A673 (cell line): ENCODE results near the gene RIPK3. TPM values are rescaled to one million over a fixed set of nuclear protein-coding genes. Genes with fewer than 3 reads are reported as not detected.

ENCODE experiments used
- BruUV-seq: library from RNA; stranded (reverse); fragments of 400-500 nt; replicated peaks from 2 replicates; lab custom pipeline; 2021; lab: Mats Ljungman, UMichigan
- CTCF ChIA-PET: fragments of 300-600 bp; sonication (Branson Sonifier 250); formaldehyde crosslinking; loops from one replicate; lab custom pipeline; 2022; ENCODE audit warnings: antibody characterized with exemption; lab: Charles Lee
- POLR2A ChIA-PET: fragments of 300-600 bp; sonication (Branson Sonifier 250); formaldehyde crosslinking; loops from one replicate; lab custom pipeline; 2022; ENCODE audit warnings: antibody characterized with exemption; ENCODE audit not compliant: low non-redundant PET; lab: Charles Lee
- DNase-seq: peaks from one replicate; pipeline ENCODE4 v3.0.0-alpha.2; 2015; ENCODE audit warnings: low spot score
- H3K27ac ChIP-seq: fragments of 200-600 bp; sonication (generic); 2 replicates; pipeline ENCODE4 v1.5.1; 2016; ENCODE audit warnings: mixed run types, low read depth, mild to moderate bottlenecking, mixed read lengths, antibody characterized with exemption, low read length; ENCODE audit not compliant: poor library complexity, severe bottlenecking
- H3K27me3 ChIP-seq: fragments of 200-600 bp; sonication (generic); replicated peaks from 2 replicates; pipeline ENCODE4 v1.6.1; 2017; ENCODE audit warnings: mixed run types, low read depth, mild to moderate bottlenecking, mixed read lengths, antibody characterized with exemption, low read length; ENCODE audit not compliant: insufficient read depth, poor library complexity
- H3K36me3 ChIP-seq: fragments of 200-600 bp; sonication (generic); 2 replicates; pipeline ENCODE4 v1.6.1; 2016; ENCODE audit warnings: mixed run types, mild to moderate bottlenecking, mixed read lengths, antibody characterized with exemption, low read length; ENCODE audit not compliant: insufficient read depth, poor library complexity, severe bottlenecking
- H3K4me1 ChIP-seq: fragments of 200-600 bp; sonication (generic); 2 replicates; pipeline ENCODE4 v1.6.1; 2017; ENCODE audit warnings: mixed run types, mild to moderate bottlenecking, mixed read lengths, antibody characterized with exemption, low read length; ENCODE audit not compliant: insufficient read depth, poor library complexity, severe bottlenecking
- H3K4me3 ChIP-seq: fragments of 200-600 bp; sonication (generic); 2 replicates; pipeline ENCODE4 v1.5.1; 2016; ENCODE audit warnings: low read depth, mixed run types, mild to moderate bottlenecking, mixed read lengths, low read length; ENCODE audit not compliant: poor library complexity, severe bottlenecking
- H3K9me3 ChIP-seq: fragments of 200-600 bp; sonication (generic); 2 replicates; pipeline ENCODE4 v1.6.1; 2016; ENCODE audit warnings: mixed run types, low read depth, mild to moderate bottlenecking, mixed read lengths, antibody characterized with exemption, low read length; ENCODE audit not compliant: poor library complexity, severe bottlenecking
- EZH2 ChIP-seq: fragments of 200-600 bp; sonication (generic); IDR thresholded peaks from 2 replicates; pipeline ENCODE4 v1.6.1; 2017; ENCODE audit warnings: borderline replicate concordance, low read depth, mild to moderate bottlenecking, mixed read lengths, antibody characterized with exemption, low read length; ENCODE audit not compliant: poor library complexity, severe bottlenecking
- intact Hi-C: fragments of 100-400 bp; cut with micrococcal nuclease; formaldehyde crosslinking; loops from one replicate; pipeline ENCODE4 v1.10.0; 2022; ENCODE audit not compliant: unreplicated experiment
- total RNA-seq: library from RNA; stranded (reverse); gene quantifications from 2 replicates; pipeline ENCODE4 v1.2.3, GENCODE V29; 2021
- TF ChIP-seq, protein P1 (sequence below): fragments of 300-800, 200-600 bp; sonication (generic); conservative IDR thresholded peaks from 2 replicates; pipeline ENCODE4 v1.5.1; 2017; ENCODE audit warnings: low read depth, mild to moderate bottlenecking, antibody characterized with exemption, low read length, moderate library complexity, mixed read lengths

The RIPK3 gene
- total RNA-seq, 1 experiment from 2014 or later = not detected

DNA sequence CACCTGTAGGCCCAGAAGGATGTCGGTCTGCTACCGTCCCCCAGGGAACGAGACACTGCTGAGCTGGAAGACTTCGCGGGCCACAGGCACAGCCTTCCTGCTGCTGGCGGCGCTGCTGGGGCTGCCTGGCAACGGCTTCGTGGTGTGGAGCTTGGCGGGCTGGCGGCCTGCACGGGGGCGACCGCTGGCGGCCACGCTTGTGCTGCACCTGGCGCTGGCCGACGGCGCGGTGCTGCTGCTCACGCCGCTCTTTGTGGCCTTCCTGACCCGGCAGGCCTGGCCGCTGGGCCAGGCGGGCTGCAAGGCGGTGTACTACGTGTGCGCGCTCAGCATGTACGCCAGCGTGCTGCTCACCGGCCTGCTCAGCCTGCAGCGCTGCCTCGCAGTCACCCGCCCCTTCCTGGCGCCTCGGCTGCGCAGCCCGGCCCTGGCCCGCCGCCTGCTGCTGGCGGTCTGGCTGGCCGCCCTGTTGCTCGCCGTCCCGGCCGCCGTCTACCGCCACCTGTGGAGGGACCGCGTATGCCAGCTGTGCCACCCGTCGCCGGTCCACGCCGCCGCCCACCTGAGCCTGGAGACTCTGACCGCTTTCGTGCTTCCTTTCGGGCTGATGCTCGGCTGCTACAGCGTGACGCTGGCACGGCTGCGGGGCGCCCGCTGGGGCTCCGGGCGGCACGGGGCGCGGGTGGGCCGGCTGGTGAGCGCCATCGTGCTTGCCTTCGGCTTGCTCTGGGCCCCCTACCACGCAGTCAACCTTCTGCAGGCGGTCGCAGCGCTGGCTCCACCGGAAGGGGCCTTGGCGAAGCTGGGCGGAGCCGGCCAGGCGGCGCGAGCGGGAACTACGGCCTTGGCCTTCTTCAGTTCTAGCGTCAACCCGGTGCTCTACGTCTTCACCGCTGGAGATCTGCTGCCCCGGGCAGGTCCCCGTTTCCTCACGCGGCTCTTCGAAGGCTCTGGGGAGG lies 28.9 kb downstream of the RIPK3 start, which contains the start of gene LTB4R:
LTB4R (plus strand) TSS at position 857 of the 959 bp plus-strand sequence. CDS start 4,150 bp downstream, outside the sequence.
- H3K4me3 ChIP-seq = no peak within 1 kb of the TSS
- POLR2A ChIA-PET = interaction anchor here (0.6 kb wide), 1 partner anchor 122 kb away, joined by 5 read pairs; the partner anchor contains the start of gene IPO4

DNA sequence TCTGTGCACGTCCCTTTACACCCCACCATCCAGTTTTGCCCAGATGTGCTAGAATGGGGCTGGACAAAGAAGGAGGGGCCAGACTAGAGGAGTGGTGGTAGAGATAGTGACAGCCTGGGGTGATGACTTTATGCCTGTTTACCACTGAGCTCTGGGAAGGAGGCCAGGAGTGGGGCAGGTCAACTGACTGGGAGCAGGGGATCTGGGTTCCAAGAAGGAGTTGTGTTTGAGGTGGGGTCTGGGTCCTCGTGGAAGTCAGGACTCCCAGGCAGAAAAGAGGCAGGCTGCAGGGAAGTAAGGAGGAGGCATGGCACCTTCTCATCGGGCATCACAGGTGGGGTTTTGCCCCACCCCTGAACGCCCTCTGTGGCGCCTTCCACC lies 29.5 kb downstream of the RIPK3 start:
- intact Hi-C loops = no loop called here
- Histone ChIP-seq H3K4me1 (peaks cover 13% of the 10 kb centered on the region), H3K9me3 (no peaks in the 10 kb centered on the region), H3K4me3 (no peak overlapping the region), H3K27me3 (no peaks in the 10 kb centered on the region), H3K36me3 (peaks cover 10% of the 10 kb centered on the region), H3K27ac (no peak overlapping the region)
- BruUV-seq = no TSS peak
- ChIA-PET CTCF (interaction anchor here (1.1 kb wide), 1 partner anchor 121 kb away, joined by 3 read pairs; no protein-coding TSS in a partner anchor), POLR2A (interaction anchor here (1.6 kb wide), 1 partner anchor 10 kb away, joined by 4 read pairs; the partner anchor contains the start of genes DHRS1 and NOP9)
- TF ChIP-seq, protein P1, sequence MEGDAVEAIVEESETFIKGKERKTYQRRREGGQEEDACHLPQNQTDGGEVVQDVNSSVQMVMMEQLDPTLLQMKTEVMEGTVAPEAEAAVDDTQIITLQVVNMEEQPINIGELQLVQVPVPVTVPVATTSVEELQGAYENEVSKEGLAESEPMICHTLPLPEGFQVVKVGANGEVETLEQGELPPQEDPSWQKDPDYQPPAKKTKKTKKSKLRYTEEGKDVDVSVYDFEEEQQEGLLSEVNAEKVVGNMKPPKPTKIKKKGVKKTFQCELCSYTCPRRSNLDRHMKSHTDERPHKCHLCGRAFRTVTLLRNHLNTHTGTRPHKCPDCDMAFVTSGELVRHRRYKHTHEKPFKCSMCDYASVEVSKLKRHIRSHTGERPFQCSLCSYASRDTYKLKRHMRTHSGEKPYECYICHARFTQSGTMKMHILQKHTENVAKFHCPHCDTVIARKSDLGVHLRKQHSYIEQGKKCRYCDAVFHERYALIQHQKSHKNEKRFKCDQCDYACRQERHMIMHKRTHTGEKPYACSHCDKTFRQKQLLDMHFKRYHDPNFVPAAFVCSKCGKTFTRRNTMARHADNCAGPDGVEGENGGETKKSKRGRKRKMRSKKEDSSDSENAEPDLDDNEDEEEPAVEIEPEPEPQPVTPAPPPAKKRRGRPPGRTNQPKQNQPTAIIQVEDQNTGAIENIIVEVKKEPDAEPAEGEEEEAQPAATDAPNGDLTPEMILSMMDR = no peak
- no peak for TF ChIP-seq EZH2
- no peak for DNase-seq

More for the DNA sequence above, 28.9 kb downstream of the RIPK3 start, which contains the start of gene LTB4R:
- intact Hi-C loops = no loop called here
- CTCF ChIA-PET = interaction anchor here (0.6 to 1.1 kb wide), 3 partner anchors 11 to 121 kb away, joined by 3 to 10 read pairs (median 3); no protein-coding TSS in a partner anchor
- H3K4me1 ChIP-seq = peaks cover 13% of the 10 kb centered on the region
- H3K27me3 ChIP-seq = no peaks in the 10 kb centered on the region
- BruUV-seq = no TSS peak
- no peaks in the 10 kb centered on the region for H3K9me3 ChIP-seq
- no peak within 1 kb of the TSS for H3K27ac ChIP-seq
- peak; percentile 54 for DNase-seq
- peaks cover 6% of the 10 kb centered on the region for H3K36me3 ChIP-seq
- TF ChIP-seq, protein P1 = peak; percentile 15; the same call in 1 of the 2 replicates
- TF ChIP-seq EZH2 = no peak

DNA sequence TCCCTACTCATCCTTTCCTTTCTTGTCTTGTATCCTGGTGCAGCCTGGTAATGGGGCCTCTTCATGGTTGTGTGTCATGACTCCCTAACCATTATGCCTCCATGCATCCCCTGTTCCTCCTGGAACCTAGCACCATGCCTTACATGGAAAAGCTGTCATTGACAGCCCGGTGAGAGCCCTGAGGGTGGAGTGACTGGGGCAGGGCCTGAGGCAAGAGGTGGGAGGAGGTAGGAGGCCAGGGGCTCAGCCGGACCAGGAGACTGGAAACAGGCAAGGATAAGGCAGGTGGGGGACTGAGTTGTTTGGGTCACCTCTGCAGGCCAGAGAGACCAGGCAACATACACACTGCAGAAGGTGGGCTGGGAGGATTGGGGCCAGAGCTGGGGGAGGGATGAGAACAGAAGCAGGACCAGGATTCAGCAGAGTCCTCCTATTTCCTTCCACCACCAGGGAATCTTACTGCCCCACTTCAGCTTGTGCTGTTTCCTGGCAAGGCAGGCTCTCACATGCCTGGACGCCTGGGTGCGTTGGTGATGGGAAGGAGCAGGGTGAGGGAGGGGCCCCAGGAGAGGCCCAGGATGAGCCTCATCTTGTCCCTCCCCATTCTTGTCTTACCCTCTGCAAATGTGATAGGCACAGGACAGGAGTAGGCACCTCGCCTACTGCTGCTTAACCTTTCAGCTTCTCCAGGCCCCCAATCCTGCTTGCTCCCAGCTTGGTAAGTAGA lies 30.1 kb downstream of the RIPK3 start, which contains the start of gene LTB4R2:
LTB4R2 (plus strand) TSS at position 603 of the 727 bp plus-strand sequence. CDS start 525 bp downstream, outside the sequence.
- peaks cover 16% of the 10 kb centered on the region for H3K36me3 ChIP-seq
- intact Hi-C loops = no loop called here
- no peaks in the 10 kb centered on the region for H3K9me3 ChIP-seq
- TF ChIP-seq, protein P1 = no peak
- TF ChIP-seq EZH2 = no peak
- no peak for DNase-seq
- H3K4me3 ChIP-seq = no peak within 1 kb of the TSS
- no peaks in the 10 kb centered on the region for H3K27me3 ChIP-seq
- ChIA-PET CTCF (interaction anchor here (1.1 kb wide), 1 partner anchor 122 kb away, joined by 3 read pairs; no protein-coding TSS in a partner anchor), POLR2A (interaction anchor here (1.6 kb wide), 1 partner anchor 10 kb away, joined by 4 read pairs; the partner anchor contains the start of genes DHRS1 and NOP9)
- no TSS peak for BruUV-seq
- peaks cover 13% of the 10 kb centered on the region for H3K4me1 ChIP-seq
- H3K27ac ChIP-seq = no peak within 1 kb of the TSS
